Esophagus muscularis mucosa (tissue), 4 donors: Measurements from ENCODE around the gene CPED1. TPM values are rescaled to one million over a fixed set of nuclear protein-coding genes. Genes with fewer than 3 reads are reported as not detected.

Source experiments
- DNase-seq: peaks from one replicate; pipeline ENCODE4 v3.0.0-alpha.2; 2017; ENCODE audit errors: extremely low spot score
- H3K27ac ChIP-seq, 4 donors: fragments of 200-600 bp; sonication (generic); replicated peaks in 1 of 4; 1 replicate in 3 of 4; 2 replicates in 1 of 4; pipeline ENCODE4 v1.5.1; 2016 to 2019; ENCODE audit warnings: mild to moderate bottlenecking in 1 of 4
- H3K27me3 ChIP-seq, 4 donors: fragments of 200-600 bp; sonication (generic); one replicate each; pipeline versions ENCODE4 v1.5.1 to v1.6.0; 2016 to 2019
- H3K36me3 ChIP-seq, 4 donors: fragments of 200-600 bp; sonication (generic); one replicate each; pipeline ENCODE4 v1.5.1; 2016 to 2019
- H3K4me1 ChIP-seq, 4 donors: fragments of 200-600 bp; sonication (generic); one replicate each; pipeline ENCODE4 v1.5.1; 2016 to 2019
- H3K4me3 ChIP-seq, 4 donors: fragments of 200-600 bp; sonication (generic); 1 replicate in 2 of 4; 2 replicates in 2 of 4; pipeline ENCODE4 v1.5.1; 2016 to 2019; ENCODE audit warnings: mild to moderate bottlenecking in 4 of 4, moderate library complexity in 1 of 4
- H3K9me3 ChIP-seq, 4 donors: fragments of 200-600 bp; sonication (generic); 1 replicate in 3 of 4; 2 replicates in 1 of 4; pipeline ENCODE4 v1.5.1; 2016 to 2019
- CTCF ChIP-seq, 3 experiments: fragments of 200-600 bp in 2 of 3; fragments of 450-650 bp in 1 of 3; sonication (generic) in 2 of 3; IDR thresholded peaks; one replicate each; pipeline ENCODE4 v1.5.1; 2017 to 2019; ENCODE audit warnings: antibody characterized with exemption in 3 of 3, mild to moderate bottlenecking in 2 of 3, moderate library complexity in 1 of 3
- EP300 ChIP-seq: sonication (generic); formaldehyde crosslinking; IDR thresholded peaks from one replicate; pipeline ENCODE4 v1.6.1; 2017; ENCODE audit warnings: antibody characterized with exemption
- POLR2A ChIP-seq: fragments of 450-650 bp; IDR thresholded peaks from one replicate; pipeline ENCODE4 v1.6.1; 2017; ENCODE audit warnings: antibody characterized with exemption, moderate library complexity, mild to moderate bottlenecking, low read depth
- POLR2AphosphoS5 ChIP-seq, 2 donors: sonication (generic); formaldehyde crosslinking; IDR thresholded peaks; one replicate each; pipeline ENCODE4 v1.6.1; 2017; ENCODE audit warnings: antibody characterized with exemption in 2 of 2
- WGBS: methylation state at CpG from one replicate; pipeline ENCODE4 v1.1.5; 2018; 5-methylcytosine and 5-hydroxymethylcytosine counted together
- intact Hi-C: fragments of 100-400 bp; cut with DNase I; formaldehyde crosslinking; loops from one replicate; pipeline ENCODE4 v1.15.1; 2023
- total RNA-seq, 4 donors: library from RNA; depleted of rRNA; stranded (reverse); fragments of >200 nt; gene quantifications; one replicate each; pipeline versions ENCODE4 v1.1.0 to v1.2.1, GENCODE V29; 2016

Gene CPED1
- total RNA-seq, 4 donors from 2014 or later: 28.1 to 81.8 (median 32.0) TPM

- intact Hi-C loops: no loop called here
- no peak overlapping the region for H3K27ac ChIP-seq
- H3K9me3 ChIP-seq: no peaks in the 10 kb centered on the region
- no peak for TF ChIP-seq POLR2A
- no peak for TF ChIP-seq CTCF (IDR thresholded peaks at IDR 0.05)
- TF ChIP-seq EP300: no peak
- no peak for TF ChIP-seq POLR2AphosphoS5 (IDR thresholded peaks at IDR 0.05)
- H3K4me1 ChIP-seq: no peaks in the 10 kb centered on the region
- no peak for DNase-seq
- H3K4me3 ChIP-seq: no peak overlapping the region
- H3K36me3 ChIP-seq: no peaks in the 10 kb centered on the region
- 58% methylated on average over 3 of the region's 3 CpGs for WGBS
- H3K27me3 ChIP-seq: peaks cover 0 to 34% (median 5%) of the 10 kb centered on the region in 4 donors
Observed at GRCh38 chr7:121336579-121336978, 348.1 kb downstream of the CPED1 start.

- DNase-seq: no peak
- 31% methylated on average over 3 of the region's 3 CpGs for WGBS
- Histone ChIP-seq H3K4me3 (no peak overlapping the region), H3K9me3 (no peaks in the 10 kb centered on the region), H3K36me3 (no peaks in the 10 kb centered on the region), H3K27me3 (peaks cover 0 to 26% (median 0%) of the 10 kb centered on the region in 4 donors), H3K4me1 (no peaks in the 10 kb centered on the region), H3K27ac (no peak overlapping the region)
- intact Hi-C loops: no loop called here
- TF ChIP-seq CTCF (IDR thresholded peaks at IDR 0.05) (no peak), POLR2A (no peak), EP300 (no peak), POLR2AphosphoS5 (IDR thresholded peaks at IDR 0.05) (no peak)
Observed at GRCh38 chr7:121337398-121337797, 348.9 kb downstream of the CPED1 start.

- H3K4me3 ChIP-seq: no peak overlapping the region
- intact Hi-C loops: no loop called here
- TF ChIP-seq CTCF (IDR thresholded peaks at IDR 0.05): no peak
- TF ChIP-seq EP300: no peak
- TF ChIP-seq POLR2A: no peak
- no peak for TF ChIP-seq POLR2AphosphoS5 (IDR thresholded peaks at IDR 0.05)
- H3K27ac ChIP-seq: no peak overlapping the region
- no peaks in the 10 kb centered on the region for H3K36me3 ChIP-seq
- no peaks in the 10 kb centered on the region for H3K4me1 ChIP-seq
- H3K27me3 ChIP-seq: peaks cover 0 to 13% (median 0%) of the 10 kb centered on the region in 4 donors
- no peaks in the 10 kb centered on the region for H3K9me3 ChIP-seq
- WGBS: 80% methylated on average over 5 of the region's 5 CpGs
- no peak for DNase-seq
Observed at GRCh38 chr7:121339082-121339481, 350.6 kb downstream of the CPED1 start.

- no peak for DNase-seq
- intact Hi-C loops: no loop called here
- TF ChIP-seq POLR2A (no peak), EP300 (no peak)
- no peak overlapping the region for H3K4me3 ChIP-seq
- no peaks in the 10 kb centered on the region for H3K27me3 ChIP-seq
- no peak overlapping the region for H3K27ac ChIP-seq
- H3K36me3 ChIP-seq: peaks cover 0 to 6% (median 4%) of the 10 kb centered on the region in 4 donors
- H3K4me1 ChIP-seq: no peaks in the 10 kb centered on the region
- no peaks in the 10 kb centered on the region for H3K9me3 ChIP-seq
Observed at GRCh38 chr7:121341933-121342332, 353.4 kb downstream of the CPED1 start.

- H3K27me3 ChIP-seq: no peaks in the 10 kb centered on the region
- H3K36me3 ChIP-seq: peaks cover 0 to 12% (median 9%) of the 10 kb centered on the region in 4 donors
- no peak for TF ChIP-seq POLR2AphosphoS5 (IDR thresholded peaks at IDR 0.05)
- TF ChIP-seq CTCF (IDR thresholded peaks at IDR 0.05): no peak
- TF ChIP-seq POLR2A: no peak
- no peak for TF ChIP-seq EP300
- intact Hi-C loops: no loop called here
- no peak for DNase-seq
- no peaks in the 10 kb centered on the region for H3K9me3 ChIP-seq
- H3K27ac ChIP-seq: no peak overlapping the region
- H3K4me3 ChIP-seq: no peak overlapping the region
- 91% methylated on average over 4 of the region's 4 CpGs for WGBS
- no peaks in the 10 kb centered on the region for H3K4me1 ChIP-seq
Observed at GRCh38 chr7:121342631-121343030, 354.1 kb downstream of the CPED1 start.
